HG03558 (cell line): Measurements from ENCODE around the gene SLC4A3.
A peak's percentile ranks its signal among the peaks of the same experiment; 100 is the strongest.
"Not testable (repeated sequence)": the region's sequence is repeated elsewhere in the genome, so short reads cannot be mapped to it uniquely, and the experiment has no call there.

ENCODE experiments used
- ATAC-seq: cut with Tn5 transposase; IDR thresholded peaks from one replicate; pipeline ENCODE4 v1.9.1; 2021; ENCODE audit warnings: moderate number of reproducible peaks; ENCODE audit not compliant: unreplicated experiment; ENCODE audit errors: extremely low read depth

The SLC4A3 gene

GRCh38 chr2:219670386-219670785, 43.0 kb downstream of the SLC4A3 start:
- no peak for ATAC-seq

GRCh38 chr2:219671279-219671678, 43.8 kb downstream of the SLC4A3 start:
- no peak for ATAC-seq

- no peak for ATAC-seq
Measured at GRCh38 chr2:219672406-219672805, 45.0 kb downstream of the SLC4A3 start.

GRCh38 chr2:219675221-219675620, 47.8 kb downstream of the SLC4A3 start:
- ATAC-seq, result no peak

- no peak for ATAC-seq
Measured at GRCh38 chr2:219676586-219676985, 49.2 kb downstream of the SLC4A3 start.

GRCh38 chr2:219679041-219679440, 51.6 kb downstream of the SLC4A3 start:
- ATAC-seq, result no peak

GRCh38 chr2:219679571-219679970, 52.1 kb downstream of the SLC4A3 start:
- ATAC-seq, result no peak

- ATAC-seq, result no peak
Measured at GRCh38 chr2:219680958-219681693, 53.7 kb downstream of the SLC4A3 start.

GRCh38 chr2:219681694-219682300, 54.4 kb downstream of the SLC4A3 start:
- ATAC-seq, result no peak

- ATAC-seq, result not testable (repeated sequence)
Measured at GRCh38 chr2:219683474-219683873, 56.0 kb downstream of the SLC4A3 start.

- ATAC-seq, result peak; percentile 88
Measured at GRCh38 chr2:219684721-219685689, 57.6 kb downstream of the SLC4A3 start.

- ATAC-seq, result no peak
Measured at GRCh38 chr2:219687272-219687671, 59.8 kb downstream of the SLC4A3 start.

- ATAC-seq, result no peak
Measured at GRCh38 chr2:219687882-219688559, 60.6 kb downstream of the SLC4A3 start.

GRCh38 chr2:219688560-219689445, 61.4 kb downstream of the SLC4A3 start:
- no peak for ATAC-seq

- ATAC-seq, result no peak
Measured at GRCh38 chr2:219689676-219690628, 62.5 kb downstream of the SLC4A3 start.

- ATAC-seq, result no peak
Measured at GRCh38 chr2:219691571-219691970, 64.1 kb downstream of the SLC4A3 start.
